ENCODE data around the gene CDON. TPM values are rescaled to one million over a fixed set of nuclear protein-coding genes. Genes with fewer than 3 reads are reported as not detected.

Gene CDON
- total RNA-seq = 10 to 100 TPM; 17.6 to 21.9 TPM

GRCh38 chr11:126062679-126063506, at the start of gene CDON:
TSS of gene CDON (minus strand) at chr11:126062866. CDS start at chr11:126023476, 39,390 bp downstream.
- Histone ChIP-seq H3K4me3 (peak within 1 kb of the TSS; percentile 50 to 94), H3K27ac (peak within 1 kb of the TSS; percentile 77 to 80), H3K9me3 (no peaks in the 10 kb centered on the region), H3K27me3 (no peaks in the 10 kb centered on the region), H3K36me3 (no peaks in the 10 kb centered on the region), H3K4me1 (peaks cover 0 to 20% of the 10 kb centered on the region in 2 donors)
- peak in 1 of 2 donors; percentile 47 for TF ChIP-seq CTCF (IDR thresholded peaks at IDR 0.05)
- peak; percentile 90 for DNase-seq (ENCODE audit: low spot score)

DNA sequence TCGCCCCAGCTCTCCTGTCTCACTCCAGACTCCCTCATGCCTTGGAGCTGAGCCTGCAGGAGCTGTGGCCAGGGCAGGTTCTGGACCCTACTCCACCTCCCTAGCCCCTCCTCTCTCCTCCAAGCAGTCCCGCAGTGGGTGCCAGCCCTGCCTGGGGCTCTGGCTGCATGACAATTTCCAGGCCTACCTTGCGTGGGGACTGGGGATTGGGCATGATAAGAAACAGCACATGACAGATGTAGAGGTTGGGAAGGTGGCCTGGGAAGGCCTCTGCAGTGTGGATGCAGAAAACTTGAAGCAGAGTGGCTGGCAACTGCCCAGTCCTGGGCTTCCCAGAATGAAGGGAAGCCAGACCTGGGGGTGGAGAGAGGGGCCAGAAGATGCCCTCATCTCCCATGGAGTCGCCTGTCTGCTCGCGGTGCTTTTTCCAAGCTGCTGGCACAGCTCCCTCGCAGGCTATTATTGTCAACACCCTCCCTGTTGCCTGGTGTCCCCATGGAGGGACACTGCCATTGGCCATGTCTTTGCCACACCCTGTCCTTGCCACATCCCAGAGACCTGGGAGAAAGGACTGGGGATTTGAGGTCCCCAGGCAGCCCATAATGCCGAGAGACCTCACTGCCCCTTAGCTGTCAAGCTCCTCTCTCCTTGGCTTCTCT, 48.9 kb upstream of the CDON start:
- H3K9me3 ChIP-seq = no peaks in the 10 kb centered on the region
- peaks cover 0 to 70% of the 10 kb centered on the region in 2 donors for H3K4me1 ChIP-seq
- no peaks in the 10 kb centered on the region for H3K36me3 ChIP-seq
- peak overlapping the region; percentile 76 to 92 for H3K27ac ChIP-seq
- no peaks in the 10 kb centered on the region for H3K27me3 ChIP-seq
- H3K4me3 ChIP-seq = no peak overlapping the region
- DNase-seq (ENCODE audit: low spot score) = no peak
- TF ChIP-seq CTCF (IDR thresholded peaks at IDR 0.05) = no peak

- no peak for DNase-seq (ENCODE audit: low spot score)
- H3K9me3 ChIP-seq = no peaks in the 10 kb centered on the region
- peak overlapping the region; percentile 54 to 76 for H3K27ac ChIP-seq
- no peaks in the 10 kb centered on the region for H3K27me3 ChIP-seq
- H3K4me3 ChIP-seq = no peak overlapping the region
- peaks cover 0 to 56% of the 10 kb centered on the region in 2 donors for H3K4me1 ChIP-seq
- TF ChIP-seq CTCF (IDR thresholded peaks at IDR 0.05) = no peak
- H3K36me3 ChIP-seq = no peaks in the 10 kb centered on the region
These were observed 47.5 kb upstream of the CDON start for GRCh38 chr11:126109941-126110731.

- Histone ChIP-seq H3K27me3 (no peaks in the 10 kb centered on the region), H3K9me3 (no peaks in the 10 kb centered on the region), H3K27ac (no peak overlapping the region), H3K4me1 (peaks cover 0 to 36% of the 10 kb centered on the region in 2 donors), H3K4me3 (no peak overlapping the region), H3K36me3 (no peaks in the 10 kb centered on the region)
- TF ChIP-seq CTCF (IDR thresholded peaks at IDR 0.05) = no peak
- no peak for DNase-seq (ENCODE audit: low spot score)
These were observed 44.1 kb upstream of the CDON start for GRCh38 chr11:126106594-126107328.

- no peaks in the 10 kb centered on the region for H3K36me3 ChIP-seq
- no peak overlapping the region for H3K4me3 ChIP-seq
- H3K4me1 ChIP-seq = peaks cover 0 to 31% of the 10 kb centered on the region in 2 donors
- H3K9me3 ChIP-seq = no peaks in the 10 kb centered on the region
- TF ChIP-seq CTCF (IDR thresholded peaks at IDR 0.05) = no peak
- no peak for DNase-seq (ENCODE audit: low spot score)
- no peak overlapping the region for H3K27ac ChIP-seq
- no peaks in the 10 kb centered on the region for H3K27me3 ChIP-seq
These were observed 43.0 kb upstream of the CDON start for GRCh38 chr11:126105748-126106080.

All from right atrium auricular region (tissue), 2 donors.